K562 (cell line): ENCODE measurements around the gene TSHZ1. TPM values are rescaled to one million over a fixed set of nuclear protein-coding genes. Genes with fewer than 3 reads are reported as not detected.
A peak's percentile ranks its signal among the peaks of the same experiment; 100 is the strongest.

Experiments used
- ATF3 ChIP-seq, 2 experiments: fragments of 450-650 bp in 1 of 2; sonication (generic) in 1 of 2; formaldehyde crosslinking in 1 of 2; IDR thresholded peaks in 1 of 2; conservative IDR thresholded peaks in 1 of 2; 2 replicates each; pipeline versions ENCODE4 v1.6.1 to v1.8.1; 2016 to 2023; ENCODE audit warnings: mild to moderate bottlenecking in 2 of 2, moderate library complexity in 2 of 2, inconsistent platforms in 1 of 2, missing genetic modification reagents in 1 of 2
- CCNT2 ChIP-seq: IDR thresholded peaks from 2 replicates; pipeline ENCODE4 v1.6.1; 2011; ENCODE audit warnings: borderline replicate concordance, low read depth, mild to moderate bottlenecking, moderate library complexity, mixed read lengths, low read length; ENCODE audit not compliant: insufficient read length; ENCODE audit errors: extremely low read depth
- HDAC1 ChIP-seq, 2 experiments: fragments of 450-650 bp; IDR thresholded peaks; 2 replicates each; pipeline ENCODE4 v1.6.1; 2016 to 2017; ENCODE audit warnings: inconsistent platforms in 1 of 2, mild to moderate bottlenecking in 1 of 2, moderate library complexity in 1 of 2
- MAZ ChIP-seq, 2 experiments: fragments of 450-650 bp in 1 of 2; sonication (generic) in 1 of 2; formaldehyde crosslinking; IDR thresholded peaks in 1 of 2; conservative IDR thresholded peaks in 1 of 2; 2 replicates each; pipeline versions ENCODE4 v1.4.0 to v1.5.0; 2020; ENCODE audit warnings: mild to moderate bottlenecking in 1 of 2, missing genetic modification reagents in 1 of 2
- REST ChIP-seq, 2 experiments: fragments of 450-650 bp; formaldehyde crosslinking in 1 of 2; IDR thresholded peaks; 2 replicates each; pipeline versions ENCODE4 v1.4.0 to v1.6.1; 2014 to 2020; ENCODE audit warnings: mild to moderate bottlenecking in 2 of 2, borderline replicate concordance in 1 of 2, low read depth in 1 of 2
- SMC3 ChIP-seq: conservative IDR thresholded peaks from 2 replicates; pipeline ENCODE4 v1.6.1; 2011; ENCODE audit warnings: low read depth, low read length, improper control_type of control experiment; ENCODE audit not compliant: insufficient read depth
- U2AF2 ChIP-seq: fragments of 200-400 bp; formaldehyde crosslinking; optimal IDR thresholded peaks from 2 replicates; pipeline ENCODE3; 2017; ENCODE audit warnings: low read depth, mild to moderate bottlenecking, low read length
- VEZF1 ChIP-seq: fragments of 200-800 bp; sonication (Bioruptor generic); IDR thresholded peaks from 2 replicates; pipeline ENCODE4 v1.6.1; 2017; ENCODE audit warnings: missing genetic modification characterization, missing compliant biosample characterization
- ZFP91 ChIP-seq: sonication (generic); formaldehyde crosslinking; IDR thresholded peaks from 2 replicates; pipeline ENCODE4 v1.8.0; 2022; ENCODE audit warnings: mild to moderate bottlenecking, missing genetic modification reagents
- ZNF740 ChIP-seq, 3 experiments: fragments of 200-800 bp in 1 of 3; sonication (Bioruptor generic) in 1 of 3; sonication (generic) in 1 of 3; formaldehyde crosslinking in 1 of 3; IDR thresholded peaks; 2 replicates each; pipeline versions ENCODE4 v1.6.1 to v1.8.0; 2016 to 2022; ENCODE audit warnings: mild to moderate bottlenecking in 2 of 3, missing compliant biosample characterization in 2 of 3, missing genetic modification characterization in 2 of 3, missing genetic modification reagents in 1 of 3
- polyA plus RNA-seq, 8 experiments: library from polyadenylated mRNA; depleted of rRNA in 4 of 8; stranded (reverse) in 5 of 8; unstranded in 3 of 8; fragments of >200 nt; fragmentation: Nextera tagmentation in 2 of 8; fragmentation: Illumina TruSeq in 1 of 8; extraction: Ambion mirVana in 2 of 8; extraction: Trizol in 1 of 8; gene quantifications; 2 replicates each; pipeline versions ENCODE4 v1.2.1 to v1.2.3, GENCODE V29; 2011 to 2014; ENCODE audit warnings: inconsistent platforms in 1 of 8, missing spikeins in 1 of 8
- total RNA-seq, 7 experiments: library from RNA; depleted of rRNA in 6 of 7; stranded (reverse); fragments of >200 nt in 6 of 7; fragmentation: Illumina TruSeq in 2 of 7; extraction: Trizol in 2 of 7; gene quantifications; 2 replicates each; pipeline versions ENCODE4 v1.2.1 to v1.2.3, GENCODE V29; 2011 to 2021; ENCODE audit warnings: low replicate concordance in 1 of 7

Gene TSHZ1
- total and polyA plus RNA-seq, 9 of the 15 experiments (the other 6 are each of a cell fraction or from before 2014, with no cell fraction given): 1.1 to 7.2 (median 2.7) TPM

GRCh38 chr18:75211002-75211621, 515 bp downstream of the TSHZ1 start (continued):
- TF ChIP-seq ATF3 (IDR thresholded peaks at IDR 0.05): no peak
- TF ChIP-seq ATF3 (CRISPR knock-in tag; conservative IDR thresholded peaks at IDR 0.05): no peak
- no peak for TF ChIP-seq REST (IDR thresholded peaks at IDR 0.05; ENCODE audit: borderline replicate concordance)
- no peak for TF ChIP-seq REST (CRISPR knock-in tag; IDR thresholded peaks at IDR 0.05; ENCODE audit: low read depth)
- TF ChIP-seq U2AF2: no peak
- TF ChIP-seq VEZF1: peak; percentile 49
- peak; percentile 10 for TF ChIP-seq CCNT2
- no peak for TF ChIP-seq ZNF740 (CRISPR knock-in tag; IDR thresholded peaks at IDR 0.05)
- 0 out of 4 replicates have a peak, but pooled peaks of 1 of the 2 experiments have one; percentile 27 for TF ChIP-seq ZNF740 (tag; IDR thresholded peaks at IDR 0.05)
- no peak for TF ChIP-seq HDAC1 (IDR thresholded peaks at IDR 0.05)
- no peak for TF ChIP-seq ZFP91 (CRISPR knock-in tag)
- TF ChIP-seq MAZ (CRISPR knock-in tag; conservative IDR thresholded peaks at IDR 0.05 in 1 of 2, IDR thresholded peaks at IDR 0.05 in 1 of 2): 0 out of 4 replicates have a peak, but pooled peaks of 1 of the 2 experiments have one; percentile 1
- TF ChIP-seq SMC3: no peak
